Right lobe of liver (tissue), 6 donors: ENCODE data around the gene SEMA4D. TPM values are rescaled to one million over a fixed set of nuclear protein-coding genes. Genes with fewer than 3 reads are reported as not detected.

Experiments
- ATAC-seq, 4 donors: fragments of 200-7000 bp; cut with Tn5 transposase; one replicate each; pipeline ENCODE4 v1.9.1; 2020; ENCODE audit warnings: mild to moderate bottlenecking in 4 of 4, moderate library complexity in 4 of 4
- DNase-seq, 3 donors: peaks; one replicate each; pipeline ENCODE4 v3.0.0-alpha.2; 2020
- H3K27ac ChIP-seq, 3 donors: fragments of 200-600 bp; one replicate each; pipeline ENCODE4 v1.8.0; 2022
- H3K27me3 ChIP-seq, 2 donors: fragments of 200-600 bp; one replicate each; pipeline ENCODE4 v1.8.0; 2022
- H3K36me3 ChIP-seq, 4 donors: fragments of 200-600 bp; sonication (generic) in 1 of 4; one replicate each; pipeline versions ENCODE4 v1.5.1 to v1.8.0; 2017 to 2022; ENCODE audit warnings: control low read depth in 1 of 4
- H3K4me1 ChIP-seq, 4 donors: fragments of 200-600 bp; sonication (generic) in 1 of 4; one replicate each; pipeline versions ENCODE4 v1.5.1 to v1.8.0; 2017 to 2022; ENCODE audit warnings: control low read depth in 1 of 4
- H3K4me3 ChIP-seq, 3 donors: fragments of 200-600 bp; one replicate each; pipeline ENCODE4 v1.8.0; 2022
- H3K9me3 ChIP-seq, 4 donors: fragments of 200-600 bp; sonication (generic) in 1 of 4; one replicate each; pipeline versions ENCODE4 v1.5.1 to v1.8.0; 2017 to 2022; ENCODE audit warnings: control low read depth in 1 of 4
- POLR2A ChIP-seq: fragments of 450-650 bp; IDR thresholded peaks from one replicate; pipeline ENCODE4 v1.6.1; 2017; ENCODE audit warnings: antibody characterized with exemption, mild to moderate bottlenecking
- WGBS: methylation state at CpG from one replicate; pipeline ENCODE4 v1.1.6; 2018; ENCODE audit warnings: low coverage, low lambda C conversion rate; ENCODE audit not compliant: insufficient coverage; ENCODE audit errors: missing lambda C conversion rate; 5-methylcytosine and 5-hydroxymethylcytosine counted together
- intact Hi-C, 2 donors: fragments of 100-400 bp; cut with DNase I; formaldehyde crosslinking; loops; one replicate each; pipeline versions ENCODE4 v1.11.2 to v1.14.1; 2022
- total RNA-seq, 6 experiments: library from RNA; depleted of rRNA in 2 of 6; stranded (reverse); fragments of >200 nt in 2 of 6; fragmentation: NEBNext Ultra II Directional in 3 of 6; extraction: Animal tissue kit (Norgen Biotek cat#: 25700) in 3 of 6; gene quantifications; one replicate each; pipeline versions ENCODE4 v1.1.0 to v1.2.4, GENCODE V29; 2016 to 2023
- TF ChIP-seq, protein P1 (sequence below), 4 donors: fragments of 200-600 bp in 3 of 4; fragments of 450-650 bp in 1 of 4; IDR thresholded peaks; one replicate each; pipeline versions ENCODE4 v1.5.1 to v1.8.0; 2016 to 2022; ENCODE audit warnings: antibody characterized with exemption in 4 of 4, mild to moderate bottlenecking in 2 of 4
- donor health status: DM: no; HTN: yes; CAD: no.
- donor health status: DM: no; HTN: no; CAD: no.
- donor health status: DM: no; HTN: no; CAD: no.
- donor health status: DM: no; HTN: yes; CAD: no.
- donor health status: DM: no; HTN: yes; CAD: no.

The SEMA4D gene
- total RNA-seq, 6 experiments from 2014 or later, result 2.0 to 7.5 (median 3.5) TPM

DNA sequence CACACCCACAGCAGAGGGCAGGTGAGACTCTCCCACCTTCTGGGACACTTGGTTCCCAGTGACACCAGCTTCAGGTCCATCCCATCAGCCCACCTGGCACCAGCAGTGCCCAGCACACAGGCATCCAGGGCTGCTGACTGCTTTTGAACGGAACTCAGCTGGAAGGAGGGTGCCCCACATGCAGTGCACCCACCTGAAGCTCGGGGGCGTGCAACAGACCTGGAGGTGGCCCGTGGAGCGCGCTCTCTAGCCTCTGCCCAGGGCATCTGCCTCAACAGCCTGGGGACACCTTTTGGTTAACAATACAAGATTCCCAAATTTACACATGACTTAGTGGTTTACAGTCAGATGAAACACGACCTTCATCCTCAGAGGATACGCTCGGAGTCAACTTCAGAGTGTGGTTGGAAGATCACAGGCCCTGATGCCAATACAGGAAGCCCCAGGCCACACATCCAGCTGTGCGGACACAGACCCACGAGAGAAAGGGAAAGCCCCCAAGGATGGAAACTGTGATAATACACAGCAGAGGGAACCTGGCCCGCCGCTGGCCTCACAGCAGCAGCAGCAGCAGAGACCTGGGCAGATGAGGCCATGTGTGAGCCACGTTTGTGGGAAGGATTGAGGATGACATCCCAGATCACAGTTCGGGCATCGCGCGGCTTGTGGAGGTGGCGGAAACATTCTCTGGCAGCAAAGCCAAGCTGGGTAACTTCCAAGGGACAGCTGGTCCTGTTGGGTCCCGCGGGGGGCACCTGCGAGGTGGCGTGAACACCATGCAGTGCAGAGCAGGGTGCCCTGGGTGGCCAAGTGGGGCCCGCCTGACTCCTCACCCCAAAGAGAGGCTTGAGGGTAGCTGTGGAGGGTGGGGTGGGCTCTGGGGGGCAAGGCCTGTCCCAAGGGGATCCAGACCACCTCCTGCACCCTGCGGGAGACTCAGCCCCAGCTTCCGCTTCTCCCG, 115.6 kb downstream of the SEMA4D start:
- Histone ChIP-seq H3K4me1 (peaks cover 0 to 12% (median 6%) of the 10 kb centered on the region in 4 donors), H3K9me3 (no peaks in the 10 kb centered on the region), H3K36me3 (no peaks in the 10 kb centered on the region), H3K27me3 (no peaks in the 10 kb centered on the region), H3K4me3 (no peak overlapping the region), H3K27ac (no peak overlapping the region)
- DNase-seq (no peak), ATAC-seq (no peak)
- 100% methylated on average over 1 of the region's 27 CpGs for WGBS
- intact Hi-C loops, result no loop called here
- TF ChIP-seq POLR2A, result no peak
- TF ChIP-seq, protein P1, sequence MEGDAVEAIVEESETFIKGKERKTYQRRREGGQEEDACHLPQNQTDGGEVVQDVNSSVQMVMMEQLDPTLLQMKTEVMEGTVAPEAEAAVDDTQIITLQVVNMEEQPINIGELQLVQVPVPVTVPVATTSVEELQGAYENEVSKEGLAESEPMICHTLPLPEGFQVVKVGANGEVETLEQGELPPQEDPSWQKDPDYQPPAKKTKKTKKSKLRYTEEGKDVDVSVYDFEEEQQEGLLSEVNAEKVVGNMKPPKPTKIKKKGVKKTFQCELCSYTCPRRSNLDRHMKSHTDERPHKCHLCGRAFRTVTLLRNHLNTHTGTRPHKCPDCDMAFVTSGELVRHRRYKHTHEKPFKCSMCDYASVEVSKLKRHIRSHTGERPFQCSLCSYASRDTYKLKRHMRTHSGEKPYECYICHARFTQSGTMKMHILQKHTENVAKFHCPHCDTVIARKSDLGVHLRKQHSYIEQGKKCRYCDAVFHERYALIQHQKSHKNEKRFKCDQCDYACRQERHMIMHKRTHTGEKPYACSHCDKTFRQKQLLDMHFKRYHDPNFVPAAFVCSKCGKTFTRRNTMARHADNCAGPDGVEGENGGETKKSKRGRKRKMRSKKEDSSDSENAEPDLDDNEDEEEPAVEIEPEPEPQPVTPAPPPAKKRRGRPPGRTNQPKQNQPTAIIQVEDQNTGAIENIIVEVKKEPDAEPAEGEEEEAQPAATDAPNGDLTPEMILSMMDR (IDR thresholded peaks at IDR 0.05), result no peak

DNA sequence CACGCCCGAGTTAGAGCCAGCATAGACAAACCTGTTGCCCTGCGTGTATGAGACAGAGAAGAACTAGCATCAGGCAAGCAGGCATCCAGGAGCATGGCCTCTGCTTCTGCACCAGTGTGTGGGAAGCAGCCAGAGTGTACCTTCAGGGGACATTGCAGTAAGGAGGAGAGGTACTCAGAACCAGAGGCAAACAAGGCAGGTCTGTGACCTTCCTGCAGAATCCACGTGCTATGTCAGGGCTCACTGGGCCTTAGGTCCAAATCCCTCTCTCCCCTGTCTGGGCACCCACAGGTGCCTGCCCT, 116.7 kb downstream of the SEMA4D start:
- no peaks in the 10 kb centered on the region for H3K9me3 ChIP-seq
- peaks cover 0 to 4% (median 2%) of the 10 kb centered on the region in 4 donors for H3K4me1 ChIP-seq
- intact Hi-C loops, result no loop called here
- no peak overlapping the region for H3K27ac ChIP-seq
- no peaks in the 10 kb centered on the region for H3K36me3 ChIP-seq
- DNase-seq (no peak), ATAC-seq (no peak)
- WGBS, result 80% methylated on average over 1 of the region's 4 CpGs
- TF ChIP-seq POLR2A, result no peak
- TF ChIP-seq, protein P1 (IDR thresholded peaks at IDR 0.05), result no peak
- no peak overlapping the region for H3K4me3 ChIP-seq
- no peaks in the 10 kb centered on the region for H3K27me3 ChIP-seq

DNA sequence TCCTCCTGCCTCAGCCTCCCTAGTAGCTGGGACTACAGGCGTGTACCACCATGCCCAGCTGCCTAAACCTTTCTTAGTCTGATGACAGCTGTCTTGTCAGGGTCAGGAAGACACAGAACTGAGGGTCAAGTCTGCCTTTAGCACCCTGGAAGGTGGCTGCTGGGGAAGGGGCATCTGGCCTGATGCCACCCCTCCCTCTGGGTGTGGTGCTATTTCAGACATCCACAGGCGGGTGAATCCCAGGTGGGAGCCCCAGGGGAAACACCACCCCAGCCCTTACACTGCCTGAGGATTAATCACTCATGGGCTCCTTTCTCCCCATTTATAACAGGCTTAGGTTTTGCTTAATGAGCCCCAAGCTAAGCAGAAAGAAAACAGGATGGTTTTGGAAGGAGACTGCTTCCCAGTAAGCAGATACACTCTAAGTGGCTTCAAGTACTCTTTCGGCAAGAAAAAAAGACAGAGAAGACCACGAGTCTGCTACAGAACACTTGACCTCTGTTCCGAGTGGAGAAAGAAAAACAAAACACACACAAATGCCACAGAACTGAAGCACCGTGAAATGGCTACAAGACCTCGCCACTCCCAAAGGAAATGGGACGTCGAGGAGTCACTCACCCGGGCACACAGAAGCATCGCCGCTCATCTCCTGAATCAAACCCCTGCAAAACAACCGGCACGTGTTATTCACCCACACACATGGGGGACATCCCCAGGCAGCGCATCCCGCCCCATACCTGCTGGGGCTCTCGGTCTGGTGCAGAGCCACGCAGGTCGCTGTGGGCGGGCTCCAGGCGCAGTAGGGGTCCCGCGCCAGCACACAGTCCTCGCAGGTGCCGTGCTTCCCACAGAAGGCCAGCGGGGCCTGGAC, 117.2 kb downstream of the SEMA4D start:
- no peak for DNase-seq
- no peaks in the 10 kb centered on the region for H3K4me1 ChIP-seq
- TF ChIP-seq, protein P1 (IDR thresholded peaks at IDR 0.05), result no peak
- no peak for TF ChIP-seq POLR2A
- intact Hi-C loops, result no loop called here
- H3K9me3 ChIP-seq, result no peaks in the 10 kb centered on the region
- no peaks in the 10 kb centered on the region for H3K27me3 ChIP-seq
- 84% methylated on average over 9 of the region's 26 CpGs for WGBS
- H3K27ac ChIP-seq, result no peak overlapping the region
- no peaks in the 10 kb centered on the region for H3K36me3 ChIP-seq
- no peak for ATAC-seq
- no peak overlapping the region for H3K4me3 ChIP-seq

DNA sequence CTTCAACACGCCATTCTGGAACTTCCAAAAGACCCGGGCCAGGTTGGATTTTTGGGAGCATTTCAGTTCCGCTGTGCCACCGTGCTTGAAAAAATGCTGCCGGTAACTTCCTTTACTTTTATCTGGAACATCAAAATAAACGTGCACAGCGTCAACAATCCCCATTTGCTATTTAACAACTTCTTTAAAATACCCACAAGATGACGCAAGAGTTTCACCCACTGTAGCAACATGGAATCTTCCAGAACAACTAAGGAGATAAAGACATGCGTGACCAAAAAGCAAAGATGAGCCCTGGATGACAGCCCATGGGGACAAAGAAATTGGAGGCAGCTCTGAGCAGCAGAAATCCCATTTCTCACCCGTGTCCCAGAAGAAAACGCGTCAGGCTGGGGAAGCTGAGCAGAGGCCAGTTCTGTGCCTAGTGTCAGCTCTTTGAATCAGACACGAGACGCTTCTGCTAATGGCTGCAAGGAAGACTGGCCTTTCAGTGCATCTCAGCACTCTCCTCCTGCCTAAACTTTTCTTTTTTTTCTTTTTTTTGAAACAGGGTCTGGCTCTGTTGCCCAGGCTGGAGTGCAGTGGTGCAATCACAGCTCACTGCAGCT, 118.3 kb downstream of the SEMA4D start:
- 67% methylated on average over 13 of the region's 14 CpGs for WGBS

More for the DNA sequence above, 118.3 kb downstream of the SEMA4D start:
- ATAC-seq, result no peak
- no peaks in the 10 kb centered on the region for H3K4me1 ChIP-seq
- no peaks in the 10 kb centered on the region for H3K27me3 ChIP-seq
- DNase-seq, result no peak
- intact Hi-C loops, result no loop called here
- H3K36me3 ChIP-seq, result no peaks in the 10 kb centered on the region
- no peak overlapping the region for H3K4me3 ChIP-seq
- no peak for TF ChIP-seq POLR2A
- TF ChIP-seq, protein P1 (IDR thresholded peaks at IDR 0.05), result no peak
- H3K27ac ChIP-seq, result peak overlapping the region in 1 of 3 donors; percentile 9
- no peaks in the 10 kb centered on the region for H3K9me3 ChIP-seq
